Chondrocyte (in vitro differentiated cells): Measurements from ENCODE around the gene ACP2. TPM values are rescaled to one million over a fixed set of nuclear protein-coding genes. Genes with fewer than 3 reads are reported as not detected.
A peak's percentile ranks its signal among the peaks of the same experiment; 100 is the strongest.

Experiments
- DNase-seq: peaks from one replicate; pipeline ENCODE4 v3.0.0; 2021; ENCODE audit warnings: mixed read lengths, low spot score
- H3K27ac Mint-ChIP-seq: one replicate; pipeline ENCODE4 v1.8.0; 2021; ENCODE audit warnings: mild to moderate bottlenecking, moderate library complexity, mixed read lengths; ENCODE audit not compliant: unreplicated experiment
- H3K27me3 Mint-ChIP-seq: 2 replicates; pipeline ENCODE4 v1.8.0; 2021; ENCODE audit warnings: low read depth, mixed read lengths
- H3K36me3 Mint-ChIP-seq: 2 replicates; pipeline ENCODE4 v1.8.0; 2021; ENCODE audit warnings: low read depth, mixed read lengths
- H3K4me1 Mint-ChIP-seq: 2 replicates; pipeline ENCODE4 v1.8.0; 2021; ENCODE audit warnings: low read depth, mild to moderate bottlenecking, mixed read lengths
- H3K4me3 Mint-ChIP-seq: one replicate; pipeline ENCODE4 v1.8.0; 2021; ENCODE audit warnings: mild to moderate bottlenecking, moderate library complexity, mixed read lengths; ENCODE audit not compliant: unreplicated experiment
- H3K9me3 Mint-ChIP-seq: 2 replicates; pipeline ENCODE4 v1.8.0; 2021; ENCODE audit warnings: low read depth, mixed read lengths
- CTCF ChIP-seq: fragments of 200-600 bp; sonication (generic); IDR thresholded peaks from 2 replicates; pipeline ENCODE4 v1.5.0; 2021; ENCODE audit warnings: antibody characterized with exemption, mild to moderate bottlenecking, moderate library complexity
- total RNA-seq: library from RNA; stranded (reverse); gene quantifications from 3 replicates; pipeline ENCODE4 v1.2.1, GENCODE V29; 2021

ACP2 gene
- total RNA-seq, 1 donor from 2014 or later = 35.3 TPM

- Mint-ChIP-seq H3K9me3 (no peaks in the 10 kb centered on the region), H3K4me1 (peaks cover 40% of the 10 kb centered on the region), H3K4me3 (no peak overlapping the region), H3K27me3 (no peaks in the 10 kb centered on the region), H3K27ac (no peak overlapping the region), H3K36me3 (peaks cover 11% of the 10 kb centered on the region)
- TF ChIP-seq CTCF = no peak
- no peak for DNase-seq
Observed at GRCh38 chr11:47271961-47272661, 23.5 kb upstream of the ACP2 start.

GRCh38 chr11:47271328-47271727 is 22.7 kb upstream of the ACP2 start:
- Mint-ChIP-seq H3K27ac (peak overlapping the region; percentile 74), H3K36me3 (peaks cover 4% of the 10 kb centered on the region), H3K4me3 (peak overlapping the region; percentile 73), H3K9me3 (no peaks in the 10 kb centered on the region), H3K27me3 (no peaks in the 10 kb centered on the region), H3K4me1 (peaks cover 40% of the 10 kb centered on the region)
- TF ChIP-seq CTCF = no peak
- no peak for DNase-seq

GRCh38 chr11:47270331-47271271 is 22.0 kb upstream of the ACP2 start:
- peak overlapping the region; percentile 73 for H3K4me3 Mint-ChIP-seq
- peaks cover 40% of the 10 kb centered on the region for H3K4me1 Mint-ChIP-seq
- peak overlapping the region; percentile 74 for H3K27ac Mint-ChIP-seq
- H3K36me3 Mint-ChIP-seq = no peaks in the 10 kb centered on the region
- DNase-seq = no peak
- no peaks in the 10 kb centered on the region for H3K27me3 Mint-ChIP-seq
- no peaks in the 10 kb centered on the region for H3K9me3 Mint-ChIP-seq
- TF ChIP-seq CTCF = peak; percentile 59

- Mint-ChIP-seq H3K4me1 (peaks cover 46% of the 10 kb centered on the region), H3K27me3 (no peaks in the 10 kb centered on the region)
- DNase-seq = no peak
Observed at GRCh38 chr11:47269829-47270305, 21.3 kb upstream of the ACP2 start, which contains the start of gene MADD. Gene MADD, plus strand, starts transcription at chr11:47270133.

More at GRCh38 chr11:47269829-47270305, 21.3 kb upstream of the ACP2 start, which contains the start of gene MADD:
- peak within 1 kb of the TSS; percentile 86 for H3K4me3 Mint-ChIP-seq
- TF ChIP-seq CTCF = no peak
- peak within 1 kb of the TSS; percentile 95 for H3K27ac Mint-ChIP-seq
- no peaks in the 10 kb centered on the region for H3K36me3 Mint-ChIP-seq
- H3K9me3 Mint-ChIP-seq = no peaks in the 10 kb centered on the region
